Measurements from ENCODE around the gene TNFAIP8L1.
A peak's percentile ranks its signal among the peaks of the same experiment; 100 is the strongest.

The TNFAIP8L1 gene

GRCh38 chr19:4624733-4625362 is 14.5 kb upstream of the TNFAIP8L1 start:
- no peak for FAIRE-seq
- no peak for DNase-seq (ENCODE audit: insufficient read length, low spot score)

GRCh38 chr19:4633140-4633967 is 6.0 kb upstream of the TNFAIP8L1 start:
- TF ChIP-seq POLR2A (IDR thresholded peaks at IDR 0.05; ENCODE audit: low read depth, low read length) = no peak
- FAIRE-seq = peak; percentile 65
- DNase-seq (ENCODE audit: insufficient read length, low spot score) = peak; percentile 76

More at GRCh38 chr19:4624733-4625362, 14.5 kb upstream of the TNFAIP8L1 start:
- TF ChIP-seq POLR2A (IDR thresholded peaks at IDR 0.05; ENCODE audit: low read depth, low read length) = no peak

- no peak for TF ChIP-seq POLR2A (IDR thresholded peaks at IDR 0.05; ENCODE audit: low read depth, low read length)
- FAIRE-seq (no peak), DNase-seq (ENCODE audit: insufficient read length, low spot score) (no peak)
Measured at GRCh38 chr19:4635754-4636116, 3.6 kb upstream of the TNFAIP8L1 start.

- DNase-seq (ENCODE audit: insufficient read length, low spot score) (peak; percentile 80), FAIRE-seq (no peak)
- TF ChIP-seq POLR2A (IDR thresholded peaks at IDR 0.05; ENCODE audit: low read depth, low read length) = no peak
Measured at GRCh38 chr19:4636151-4636717, 3.1 kb upstream of the TNFAIP8L1 start.

- no peak for FAIRE-seq
- no peak for TF ChIP-seq POLR2A (IDR thresholded peaks at IDR 0.05; ENCODE audit: low read depth, low read length)
- DNase-seq (ENCODE audit: insufficient read length, low spot score) = no peak
Measured at GRCh38 chr19:4636761-4637160, 2.6 kb upstream of the TNFAIP8L1 start.

- FAIRE-seq = no peak
- DNase-seq (ENCODE audit: insufficient read length, low spot score) = no peak
- TF ChIP-seq POLR2A (IDR thresholded peaks at IDR 0.05; ENCODE audit: low read depth, low read length) = no peak
Measured at GRCh38 chr19:4638317-4638716, 999 bp upstream of the TNFAIP8L1 start.

- no peak for TF ChIP-seq POLR2A (IDR thresholded peaks at IDR 0.05; ENCODE audit: low read depth, low read length)
- FAIRE-seq = no peak
- no peak for DNase-seq (ENCODE audit: insufficient read length, low spot score)
Measured at GRCh38 chr19:4639531-4640246, 373 bp downstream of the TNFAIP8L1 start.

GRCh38 chr19:4640247-4641000 is 1.1 kb downstream of the TNFAIP8L1 start:
- no peak for TF ChIP-seq POLR2A (IDR thresholded peaks at IDR 0.05; ENCODE audit: low read depth, low read length)
- FAIRE-seq (no peak), DNase-seq (ENCODE audit: insufficient read length, low spot score) (no peak)

- TF ChIP-seq POLR2A (IDR thresholded peaks at IDR 0.05; ENCODE audit: low read depth, low read length) = no peak
- FAIRE-seq = no peak
Measured at GRCh38 chr19:4641132-4641531, 1.8 kb downstream of the TNFAIP8L1 start.

GRCh38 chr19:4642625-4643024 is 3.3 kb downstream of the TNFAIP8L1 start:
- no peak for TF ChIP-seq POLR2A (IDR thresholded peaks at IDR 0.05; ENCODE audit: low read depth, low read length)
- DNase-seq (ENCODE audit: insufficient read length, low spot score) (no peak), FAIRE-seq (no peak)

More at GRCh38 chr19:4641132-4641531, 1.8 kb downstream of the TNFAIP8L1 start:
- DNase-seq (ENCODE audit: insufficient read length, low spot score) = no peak

- no peak for FAIRE-seq
- no peak for TF ChIP-seq POLR2A (IDR thresholded peaks at IDR 0.05; ENCODE audit: low read depth, low read length)
- DNase-seq (ENCODE audit: insufficient read length, low spot score) = no peak
Measured at GRCh38 chr19:4645718-4646117, 6.4 kb downstream of the TNFAIP8L1 start.

- no peak for DNase-seq (ENCODE audit: insufficient read length, low spot score)
- TF ChIP-seq POLR2A (IDR thresholded peaks at IDR 0.05; ENCODE audit: low read depth, low read length) = no peak
- no peak for FAIRE-seq
Measured at GRCh38 chr19:4647676-4648644, 8.6 kb downstream of the TNFAIP8L1 start.

Data from H54 (cell line).